ENCODE results near the gene COG5. TPM values are rescaled to one million over a fixed set of nuclear protein-coding genes. Genes with fewer than 3 reads are reported as not detected.

COG5 gene
- total and polyA plus RNA-seq, 12 donors: 4.4 to 43.8 (median 32.8) TPM

DNA sequence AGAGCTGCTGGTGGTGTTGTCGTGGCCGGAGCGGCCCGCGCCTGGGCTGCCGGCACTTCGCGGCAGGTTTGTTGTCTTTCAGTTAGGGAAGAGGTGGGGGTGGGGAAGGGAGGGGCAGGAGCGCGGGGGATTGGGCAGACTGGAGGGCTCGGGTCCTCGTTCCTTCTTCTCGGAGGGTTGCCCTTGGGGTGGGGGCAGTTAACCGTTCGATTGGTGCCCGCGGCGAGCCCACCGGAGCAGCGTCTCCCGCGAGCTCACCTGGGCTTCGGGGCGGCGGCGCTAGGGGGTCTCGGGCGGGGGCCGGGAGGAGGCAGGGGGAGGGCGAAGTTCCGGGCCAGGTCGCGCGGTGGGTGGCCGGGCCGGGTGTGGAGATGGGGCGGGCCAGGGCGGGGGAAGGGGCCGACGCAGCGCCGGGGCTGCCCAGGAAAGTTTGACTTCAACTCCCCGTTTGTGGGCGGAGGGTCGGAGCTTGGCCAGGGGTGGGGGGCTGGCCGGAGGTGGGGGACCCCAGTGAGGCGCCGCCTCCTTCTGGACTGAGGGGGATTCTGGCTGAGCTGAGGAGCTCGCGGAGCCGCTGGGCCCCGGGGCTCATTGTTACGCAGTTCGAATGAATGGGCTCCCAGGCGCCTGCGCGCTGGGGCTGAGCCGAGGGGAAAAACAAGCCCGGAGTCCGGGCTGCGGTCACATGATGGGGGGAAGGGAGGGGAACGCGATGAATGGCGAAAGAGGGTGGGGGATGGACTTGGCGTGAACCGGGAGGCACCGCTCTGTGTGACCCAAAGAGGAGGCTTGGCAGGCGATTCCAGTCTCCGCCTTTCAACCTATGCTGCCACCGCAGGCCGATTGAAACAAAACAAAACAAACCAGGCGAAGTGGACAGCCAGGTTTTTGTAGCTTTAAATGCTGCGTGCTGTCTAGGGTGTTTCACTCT is 394.3 kb downstream of the COG5 start:
- TF ChIP-seq, protein P1, sequence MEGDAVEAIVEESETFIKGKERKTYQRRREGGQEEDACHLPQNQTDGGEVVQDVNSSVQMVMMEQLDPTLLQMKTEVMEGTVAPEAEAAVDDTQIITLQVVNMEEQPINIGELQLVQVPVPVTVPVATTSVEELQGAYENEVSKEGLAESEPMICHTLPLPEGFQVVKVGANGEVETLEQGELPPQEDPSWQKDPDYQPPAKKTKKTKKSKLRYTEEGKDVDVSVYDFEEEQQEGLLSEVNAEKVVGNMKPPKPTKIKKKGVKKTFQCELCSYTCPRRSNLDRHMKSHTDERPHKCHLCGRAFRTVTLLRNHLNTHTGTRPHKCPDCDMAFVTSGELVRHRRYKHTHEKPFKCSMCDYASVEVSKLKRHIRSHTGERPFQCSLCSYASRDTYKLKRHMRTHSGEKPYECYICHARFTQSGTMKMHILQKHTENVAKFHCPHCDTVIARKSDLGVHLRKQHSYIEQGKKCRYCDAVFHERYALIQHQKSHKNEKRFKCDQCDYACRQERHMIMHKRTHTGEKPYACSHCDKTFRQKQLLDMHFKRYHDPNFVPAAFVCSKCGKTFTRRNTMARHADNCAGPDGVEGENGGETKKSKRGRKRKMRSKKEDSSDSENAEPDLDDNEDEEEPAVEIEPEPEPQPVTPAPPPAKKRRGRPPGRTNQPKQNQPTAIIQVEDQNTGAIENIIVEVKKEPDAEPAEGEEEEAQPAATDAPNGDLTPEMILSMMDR (IDR thresholded peaks at IDR 0.05): no peak
- TF ChIP-seq POLR2A (IDR thresholded peaks at IDR 0.05): peak; percentile 41 to 94
- intact Hi-C loops (cut with DNase I): no loop called here
- 0 to 1% (median 0%) methylated on average over 17 to 73 of the region's 73 CpGs for WGBS, 4 donors
- peaks cover 26 to 45% of the 10 kb centered on the region in 2 donors for H3K4me1 ChIP-seq (replicated peaks in 1 of 2)
- H3K27ac ChIP-seq: peak overlapping the region; percentile 82 to 100 (median 99)
- H3K27me3 ChIP-seq: no peaks in the 10 kb centered on the region
- no peaks in the 10 kb centered on the region for H3K36me3 ChIP-seq (replicated peaks in 1 of 2)
- peak overlapping the region; percentile 34 to 94 (median 85) for H3K4me3 ChIP-seq
- no peaks in the 10 kb centered on the region for H3K9me3 ChIP-seq (replicated peaks in 1 of 3)
- DNase-seq: peak; percentile 98 to 99 (median 99)

DNA sequence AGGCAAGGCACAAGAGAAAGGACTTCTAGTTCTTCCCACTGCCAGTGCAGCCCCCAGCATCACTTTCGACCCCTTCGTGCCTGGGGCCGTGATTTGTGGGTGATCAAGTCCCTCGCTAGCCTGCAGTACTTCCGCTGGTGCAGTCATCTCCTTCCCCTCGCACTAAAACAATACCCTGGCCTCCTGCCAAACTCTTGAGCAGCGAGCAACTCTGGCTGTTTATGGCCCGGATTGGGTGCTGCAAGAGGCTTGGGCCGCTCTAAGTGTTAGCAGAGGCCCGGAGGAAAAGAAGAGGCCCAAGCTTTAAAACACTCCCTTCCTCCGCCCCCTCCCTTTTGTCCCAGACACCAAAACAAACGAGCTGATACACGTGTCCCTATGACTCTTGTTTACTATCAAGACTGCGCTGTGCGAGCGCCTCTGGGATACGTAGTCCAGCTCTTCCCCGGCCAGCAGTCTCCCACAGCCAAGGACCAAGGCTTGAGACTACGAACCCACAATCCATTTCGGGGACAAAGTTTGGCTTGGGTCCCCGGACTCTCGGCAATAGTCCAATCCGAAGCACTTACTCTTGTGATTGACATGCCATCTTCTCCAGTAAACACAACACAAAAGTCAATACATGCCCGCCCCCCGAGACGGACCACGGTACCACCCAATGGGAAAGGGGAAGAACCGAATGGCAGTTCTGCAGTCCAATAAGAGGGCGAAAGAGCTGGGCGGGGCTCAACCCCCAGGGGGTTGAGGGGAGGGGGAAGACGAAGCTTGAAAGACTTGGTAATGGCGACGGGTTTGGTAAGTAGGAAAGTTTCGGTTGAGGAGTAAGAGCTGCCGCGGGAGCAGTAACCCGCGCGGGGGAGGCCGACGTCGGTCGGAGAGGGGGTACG is 395.2 kb downstream of the COG5 start, which contains the start of gene HBP1:
Gene HBP1, plus strand, starts transcription at position 771 of the 887 bp plus-strand sequence. CDS start 10,891 bp downstream, outside the sequence.
- WGBS, 4 donors: 0% methylated on average over 32 to 44 of the region's 44 CpGs
- Histone ChIP-seq H3K9me3 (replicated peaks in 1 of 3) (no peaks in the 10 kb centered on the region), H3K36me3 (replicated peaks in 1 of 2) (no peaks in the 10 kb centered on the region), H3K27me3 (no peaks in the 10 kb centered on the region), H3K4me3 (peak within 1 kb of the TSS; percentile 34 to 94 (median 85)), H3K4me1 (replicated peaks in 1 of 2) (peaks cover 17 to 36% of the 10 kb centered on the region in 2 donors), H3K27ac (peak within 1 kb of the TSS; percentile 82 to 100 (median 99))
- peak; percentile 99 to 100 (median 100) for DNase-seq
- intact Hi-C loops (cut with DNase I): no loop called here
- TF ChIP-seq, protein P1 (IDR thresholded peaks at IDR 0.05): no peak
- peak; percentile 51 to 92 for TF ChIP-seq POLR2A (IDR thresholded peaks at IDR 0.05)

DNA sequence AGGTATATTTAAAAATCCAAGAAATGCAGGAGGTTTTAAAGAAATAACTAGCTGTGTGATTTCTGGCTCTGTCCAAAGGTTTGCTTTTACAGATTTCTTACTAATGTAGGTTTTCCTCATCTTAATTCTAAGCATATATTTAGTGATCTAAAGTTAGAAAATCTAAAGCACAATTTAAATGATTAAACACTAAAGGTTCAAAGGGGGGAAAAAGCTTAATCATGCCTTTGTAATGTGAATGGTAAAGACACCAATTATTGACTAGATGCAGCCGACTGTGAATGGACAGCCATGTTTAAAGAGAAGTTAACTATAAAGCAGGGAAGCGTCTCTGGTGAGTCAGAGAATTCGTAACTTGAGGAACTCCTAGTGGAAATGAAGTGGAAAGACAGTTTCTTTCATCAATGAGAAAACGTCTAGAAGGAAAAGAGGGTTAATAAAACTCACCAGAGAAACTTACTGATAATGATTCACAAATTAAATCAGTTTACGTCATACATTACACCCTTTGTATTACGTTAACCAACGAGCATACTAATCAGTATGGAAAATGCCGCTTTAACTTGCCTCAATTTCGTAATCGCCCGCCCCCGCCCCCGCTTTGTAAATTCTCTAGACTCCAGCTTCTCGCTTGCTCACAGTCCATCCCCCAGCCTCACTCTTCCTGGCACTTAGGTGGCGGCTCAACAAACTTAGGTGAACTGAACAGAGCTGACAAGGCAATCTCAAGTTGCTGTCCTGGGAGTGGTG is 396.1 kb downstream of the COG5 start:
- peak in 1 of 2 donors; percentile 67 for TF ChIP-seq POLR2A (IDR thresholded peaks at IDR 0.05)
- TF ChIP-seq, protein P1 (IDR thresholded peaks at IDR 0.05): peak; percentile 29 to 83 (median 66)
- Histone ChIP-seq H3K4me1 (replicated peaks in 1 of 2) (peaks cover 11 to 27% of the 10 kb centered on the region in 2 donors), H3K27me3 (no peaks in the 10 kb centered on the region), H3K9me3 (replicated peaks in 1 of 3) (no peaks in the 10 kb centered on the region), H3K27ac (peak overlapping the region; percentile 63 to 99 (median 98)), H3K36me3 (replicated peaks in 1 of 2) (no peaks in the 10 kb centered on the region), H3K4me3 (peak overlapping the region in 3 of 4 donors; percentile 2 to 59 (median 35))
- peak in 4 of 7 donors; percentile 36 to 82 (median 82) for DNase-seq
- 0 to 1% (median 0%) methylated on average over 14 to 15 of the region's 15 CpGs for WGBS, 4 donors
- intact Hi-C loops (cut with DNase I): no loop called here

Data from adrenal gland (tissue), 12 donors.